Osteoblast (primary cell): Measurements from ENCODE around the gene SHH. TPM values are rescaled to one million over a fixed set of nuclear protein-coding genes. Genes with fewer than 3 reads are reported as not detected.
A peak's percentile ranks its signal among the peaks of the same experiment; 100 is the strongest.
"Not testable (repeated sequence)": the region's sequence is repeated elsewhere in the genome, so short reads cannot be mapped to it uniquely, and the experiment has no call there.

ENCODE experiments used
- DNase-seq: peaks from one replicate; pipeline ENCODE4 v3.0.0; 2011; ENCODE audit warnings: low spot score, mixed read lengths; ENCODE audit not compliant: insufficient read length; ENCODE audit errors: missing footprints
- H2AFZ ChIP-seq: 2 replicates; pipeline ENCODE4 v1.6.0; 2011; ENCODE audit warnings: mild to moderate bottlenecking, low read length
- H3K27ac ChIP-seq: 2 replicates; pipeline ENCODE4 v1.5.1; 2011; ENCODE audit warnings: mild to moderate bottlenecking, low read depth, low read length, moderate library complexity
- H3K27me3 ChIP-seq: 2 replicates; pipeline ENCODE4 v1.6.0; 2012; ENCODE audit warnings: mild to moderate bottlenecking, control low read depth, inconsistent platforms, low read length, moderate library complexity; ENCODE audit not compliant: insufficient read depth
- H3K36me3 ChIP-seq: 2 replicates; pipeline ENCODE4 v1.5.1; 2011; ENCODE audit warnings: mild to moderate bottlenecking, low read length, control low read depth, moderate library complexity; ENCODE audit not compliant: insufficient read depth
- H3K4me1 ChIP-seq: 2 replicates; pipeline ENCODE4 v1.5.1; 2011; ENCODE audit warnings: mild to moderate bottlenecking, low read length, control low read depth, moderate library complexity; ENCODE audit not compliant: insufficient read depth
- H3K4me2 ChIP-seq: 2 replicates; pipeline ENCODE4 v1.6.0; 2011; ENCODE audit warnings: mild to moderate bottlenecking, low read length; ENCODE audit not compliant: insufficient read depth
- H3K4me3 ChIP-seq: fragments of 200-600 bp; sonication (generic); 3 replicates; pipeline ENCODE4 v1.5.1; 2012; ENCODE audit warnings: mild to moderate bottlenecking, low read length, inconsistent platforms; ENCODE audit not compliant: insufficient read depth
- H3K79me2 ChIP-seq: 2 replicates; pipeline ENCODE4 v1.6.0; 2012; ENCODE audit warnings: mild to moderate bottlenecking, low read length, control low read depth, inconsistent platforms; ENCODE audit not compliant: insufficient read depth
- H3K9me3 ChIP-seq: 2 replicates; pipeline ENCODE4 v1.5.1; 2011; ENCODE audit warnings: low read depth, low read length, control low read depth
- H4K20me1 ChIP-seq: 2 replicates; pipeline ENCODE4 v1.6.0; 2012; ENCODE audit warnings: mild to moderate bottlenecking, low read length, control low read depth; ENCODE audit not compliant: insufficient read depth
- CTCF ChIP-seq: IDR thresholded peaks from 2 replicates; pipeline ENCODE4 v1.5.1; 2011; ENCODE audit warnings: mild to moderate bottlenecking, low read depth, low read length, moderate library complexity; ENCODE audit errors: extremely low read depth
- total RNA-seq: library from RNA; depleted of rRNA; stranded (reverse); fragments of >200 nt; gene quantifications from 2 replicates; pipeline ENCODE4 v1.2.3, GENCODE V29; 2012

The SHH gene
- total RNA-seq, 1 donor: not detected

- Histone ChIP-seq H3K27ac (no peak overlapping the region), H4K20me1 (no peaks in the 10 kb centered on the region), H2AFZ (no peak overlapping the region), H3K36me3 (no peaks in the 10 kb centered on the region), H3K27me3 (no peaks in the 10 kb centered on the region), H3K79me2 (no peaks in the 10 kb centered on the region), H3K9me3 (no peaks in the 10 kb centered on the region), H3K4me2 (no peak overlapping the region), H3K4me1 (no peaks in the 10 kb centered on the region), H3K4me3 (no peak overlapping the region)
- DNase-seq: no peak
- TF ChIP-seq CTCF: no peak
Observed at GRCh38 chr7:155840909-155841308, 28.6 kb upstream of the SHH start.

GRCh38 chr7:155840262-155840885 lies 28.1 kb upstream of the SHH start:
- H3K36me3 ChIP-seq: no peaks in the 10 kb centered on the region
- TF ChIP-seq CTCF: no peak
- H2AFZ ChIP-seq: no peak overlapping the region
- no peaks in the 10 kb centered on the region for H3K4me1 ChIP-seq
- DNase-seq: no peak
- H3K27me3 ChIP-seq: no peaks in the 10 kb centered on the region
- H3K4me3 ChIP-seq: no peak overlapping the region
- H3K27ac ChIP-seq: no peak overlapping the region
- no peaks in the 10 kb centered on the region for H4K20me1 ChIP-seq
- no peak overlapping the region for H3K4me2 ChIP-seq
- H3K9me3 ChIP-seq: no peaks in the 10 kb centered on the region
- no peaks in the 10 kb centered on the region for H3K79me2 ChIP-seq

- peak; percentile 57 for DNase-seq
- Histone ChIP-seq H3K79me2 (no peaks in the 10 kb centered on the region), H3K9me3 (no peaks in the 10 kb centered on the region), H3K27ac (no peak overlapping the region), H3K4me1 (no peaks in the 10 kb centered on the region), H2AFZ (no peak overlapping the region), H3K4me3 (no peak overlapping the region), H3K27me3 (no peaks in the 10 kb centered on the region), H3K4me2 (no peak overlapping the region), H3K36me3 (no peaks in the 10 kb centered on the region), H4K20me1 (no peaks in the 10 kb centered on the region)
- TF ChIP-seq CTCF: no peak
Observed at GRCh38 chr7:155839461-155839860, 27.2 kb upstream of the SHH start.

GRCh38 chr7:155838312-155838711 lies 26.0 kb upstream of the SHH start:
- H3K79me2 ChIP-seq, H3K27me3 ChIP-seq, H3K27ac ChIP-seq, H3K36me3 ChIP-seq, DNase-seq, H4K20me1 ChIP-seq, H2AFZ ChIP-seq, H3K4me3 ChIP-seq, H3K4me1 ChIP-seq, H3K4me2 ChIP-seq, H3K9me3 ChIP-seq: not testable (repeated sequence)
